HepG2 (cell line): ENCODE measurements around the gene ZFPL1. TPM values are rescaled to one million over a fixed set of nuclear protein-coding genes. Genes with fewer than 3 reads are reported as not detected.

Source experiments
- ATAD3A ChIP-seq: sonication (generic); formaldehyde crosslinking; IDR thresholded peaks from 2 replicates; pipeline ENCODE4 v1.4.0; 2020; ENCODE audit warnings: missing genetic modification reagents
- ELF3 ChIP-seq: IDR thresholded peaks from 2 replicates; pipeline ENCODE4 v1.6.1; 2016; ENCODE audit warnings: missing genetic modification reagents, missing compliant biosample characterization
- EZH2 ChIP-seq: conservative IDR thresholded peaks from 2 replicates; pipeline ENCODE4 v1.6.1; 2012; ENCODE audit warnings: mild to moderate bottlenecking, low read depth, low read length, moderate library complexity
- FOXA1 ChIP-seq, 2 experiments: fragments of 450-650 bp in 1 of 2; sonication (generic) in 1 of 2; formaldehyde crosslinking in 1 of 2; IDR thresholded peaks; 2 replicates each; pipeline versions ENCODE4 v1.4.0 to v1.6.1; 2016 to 2020; ENCODE audit warnings: missing genetic modification reagents in 1 of 2
- HES4 ChIP-seq: sonication (generic); formaldehyde crosslinking; IDR thresholded peaks from 2 replicates; pipeline ENCODE4 v1.9.0; 2021; ENCODE audit warnings: mild to moderate bottlenecking, missing genetic modification reagents, borderline replicate concordance
- SUZ12 ChIP-seq: fragments of 150-350 bp; IDR thresholded peaks from 2 replicates; pipeline ENCODE4 v1.6.1; 2014; ENCODE audit warnings: low read depth, low read length
- TAF1 ChIP-seq: sonication (generic); formaldehyde crosslinking; IDR thresholded peaks from 2 replicates; pipeline ENCODE4 v1.4.0; 2020; ENCODE audit warnings: missing genetic modification reagents
- ZMYM2 ChIP-seq: sonication (generic); formaldehyde crosslinking; IDR thresholded peaks from 2 replicates; pipeline ENCODE4 v1.8.0; 2022; ENCODE audit warnings: mild to moderate bottlenecking, missing genetic modification reagents
- ZNF382 ChIP-seq: sonication (generic); formaldehyde crosslinking; IDR thresholded peaks from 2 replicates; pipeline ENCODE4 v1.5.0; 2020; ENCODE audit warnings: missing genetic modification reagents, mild to moderate bottlenecking, borderline replicate concordance
- ZNF460 ChIP-seq: sonication (generic); formaldehyde crosslinking; IDR thresholded peaks from 2 replicates; pipeline ENCODE4 v1.5.1; 2020; ENCODE audit warnings: missing genetic modification reagents, mild to moderate bottlenecking, borderline replicate concordance
- polyA plus RNA-seq, 8 experiments: library from polyadenylated mRNA; depleted of rRNA in 3 of 8; stranded (reverse) in 7 of 8; unstranded in 1 of 8; fragments of >200 nt; fragmentation: Illumina TruSeq in 4 of 8; extraction: Trizol in 4 of 8; gene quantifications; 2 replicates each; pipeline versions ENCODE4 v1.2.1 to v1.2.3, GENCODE V29; 2011 to 2016; ENCODE audit warnings: low read depth in 4 of 8, missing spikeins in 1 of 8, mixed read lengths in 1 of 8; ENCODE audit not compliant: insufficient read depth in 1 of 8
- total RNA-seq, 5 experiments: library from RNA; depleted of rRNA; stranded (reverse); fragments of >200 nt; fragmentation: Illumina TruSeq; extraction: Trizol; gene quantifications; 2 replicates each; pipeline ENCODE4 v1.2.3, GENCODE V29; 2016; ENCODE audit warnings: low read depth in 1 of 5
- TF ChIP-seq, protein P1 (sequence below): sonication (generic); formaldehyde crosslinking; IDR thresholded peaks from 2 replicates; pipeline ENCODE4 v1.4.0; 2020; ENCODE audit warnings: missing genetic modification reagents
- TF ChIP-seq, protein P2 (sequence below): sonication (generic); formaldehyde crosslinking; IDR thresholded peaks from 2 replicates; pipeline ENCODE4 v1.4.0; 2020; ENCODE audit warnings: missing genetic modification reagents
- TF ChIP-seq, protein P3 (sequence below): fragments of 450-650 bp; IDR thresholded peaks from 2 replicates; pipeline ENCODE4 v1.6.1; 2016
- TF ChIP-seq, protein P4 (sequence below): sonication (generic); formaldehyde crosslinking; conservative IDR thresholded peaks from 2 replicates; pipeline ENCODE4 v1.4.0; 2020; ENCODE audit warnings: missing genetic modification reagents
- TF ChIP-seq, protein P5 (sequence below): sonication (generic); formaldehyde crosslinking; IDR thresholded peaks from 2 replicates; pipeline ENCODE4 v1.9.0; 2022; ENCODE audit warnings: missing genetic modification reagents, mild to moderate bottlenecking, borderline replicate concordance
- TF ChIP-seq, protein P6 (sequence below): sonication (generic); formaldehyde crosslinking; IDR thresholded peaks from 2 replicates; pipeline ENCODE4 v1.5.1; 2020; ENCODE audit warnings: mild to moderate bottlenecking, missing genetic modification reagents, moderate library complexity

Gene ZFPL1
- total and polyA plus RNA-seq, 2 of the 13 experiments (the other 11 are each of a cell fraction or from before 2014, with no cell fraction given), result 32.2 to 56.0 TPM

DNA sequence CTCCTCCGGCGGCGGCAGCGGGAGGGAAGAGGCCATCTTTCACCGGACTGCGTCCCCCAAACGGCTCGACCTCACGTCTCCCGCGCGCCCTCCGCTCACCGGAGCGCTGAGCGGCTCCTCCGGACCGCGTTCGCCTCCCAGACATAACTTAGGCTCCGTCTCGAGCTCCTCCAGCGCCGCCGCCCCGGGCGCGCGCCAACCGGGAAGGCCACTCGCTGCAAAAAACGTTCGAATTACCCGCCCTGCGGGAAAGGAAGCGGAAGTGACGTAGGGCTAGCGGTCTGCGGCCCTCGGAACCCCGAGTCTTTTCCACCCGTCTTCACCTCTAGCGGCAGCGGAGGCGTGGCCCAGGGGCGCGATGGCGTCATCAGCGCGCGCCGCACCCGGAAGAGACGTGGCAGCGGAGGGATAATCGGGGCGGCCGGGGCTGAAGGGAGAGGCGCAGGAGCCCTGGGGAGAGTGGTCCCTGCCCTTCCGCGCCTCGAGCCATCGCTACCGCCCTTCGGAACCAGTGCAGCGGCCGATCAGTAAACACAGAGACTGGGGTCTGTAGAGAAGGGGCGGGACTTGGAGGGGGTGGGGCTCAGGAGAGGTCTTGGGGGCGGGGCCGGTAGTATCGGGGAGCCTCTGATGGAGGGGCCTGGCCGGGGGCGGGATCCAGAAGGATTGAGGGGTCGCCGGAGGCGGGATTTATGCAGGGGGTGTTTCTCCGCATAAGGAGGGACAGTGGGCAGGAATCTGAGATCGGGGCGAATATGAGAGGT is at the start of gene ZFPL1, which contains the start of gene CDCA5 (continued):
- TF ChIP-seq, protein P1, sequence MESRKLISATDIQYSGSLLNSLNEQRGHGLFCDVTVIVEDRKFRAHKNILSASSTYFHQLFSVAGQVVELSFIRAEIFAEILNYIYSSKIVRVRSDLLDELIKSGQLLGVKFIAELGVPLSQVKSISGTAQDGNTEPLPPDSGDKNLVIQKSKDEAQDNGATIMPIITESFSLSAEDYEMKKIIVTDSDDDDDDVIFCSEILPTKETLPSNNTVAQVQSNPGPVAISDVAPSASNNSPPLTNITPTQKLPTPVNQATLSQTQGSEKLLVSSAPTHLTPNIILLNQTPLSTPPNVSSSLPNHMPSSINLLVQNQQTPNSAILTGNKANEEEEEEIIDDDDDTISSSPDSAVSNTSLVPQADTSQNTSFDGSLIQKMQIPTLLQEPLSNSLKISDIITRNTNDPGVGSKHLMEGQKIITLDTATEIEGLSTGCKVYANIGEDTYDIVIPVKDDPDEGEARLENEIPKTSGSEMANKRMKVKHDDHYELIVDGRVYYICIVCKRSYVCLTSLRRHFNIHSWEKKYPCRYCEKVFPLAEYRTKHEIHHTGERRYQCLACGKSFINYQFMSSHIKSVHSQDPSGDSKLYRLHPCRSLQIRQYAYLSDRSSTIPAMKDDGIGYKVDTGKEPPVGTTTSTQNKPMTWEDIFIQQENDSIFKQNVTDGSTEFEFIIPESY, result peak; percentile 59; the same call in 1 of the 2 replicates
- TF ChIP-seq, protein P2, sequence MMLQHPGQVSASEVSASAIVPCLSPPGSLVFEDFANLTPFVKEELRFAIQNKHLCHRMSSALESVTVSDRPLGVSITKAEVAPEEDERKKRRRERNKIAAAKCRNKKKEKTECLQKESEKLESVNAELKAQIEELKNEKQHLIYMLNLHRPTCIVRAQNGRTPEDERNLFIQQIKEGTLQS (CRISPR knock-in tag), result peak; percentile 62
- no peak for TF ChIP-seq EZH2
- TF ChIP-seq ZNF460 (CRISPR knock-in tag), result no peak; the same call in 1 of the 2 replicates
- TF ChIP-seq ZNF382 (CRISPR knock-in tag), result no peak
- peak; percentile 86 for TF ChIP-seq ELF3 (CRISPR knock-in tag)
- TF ChIP-seq, protein P3, sequence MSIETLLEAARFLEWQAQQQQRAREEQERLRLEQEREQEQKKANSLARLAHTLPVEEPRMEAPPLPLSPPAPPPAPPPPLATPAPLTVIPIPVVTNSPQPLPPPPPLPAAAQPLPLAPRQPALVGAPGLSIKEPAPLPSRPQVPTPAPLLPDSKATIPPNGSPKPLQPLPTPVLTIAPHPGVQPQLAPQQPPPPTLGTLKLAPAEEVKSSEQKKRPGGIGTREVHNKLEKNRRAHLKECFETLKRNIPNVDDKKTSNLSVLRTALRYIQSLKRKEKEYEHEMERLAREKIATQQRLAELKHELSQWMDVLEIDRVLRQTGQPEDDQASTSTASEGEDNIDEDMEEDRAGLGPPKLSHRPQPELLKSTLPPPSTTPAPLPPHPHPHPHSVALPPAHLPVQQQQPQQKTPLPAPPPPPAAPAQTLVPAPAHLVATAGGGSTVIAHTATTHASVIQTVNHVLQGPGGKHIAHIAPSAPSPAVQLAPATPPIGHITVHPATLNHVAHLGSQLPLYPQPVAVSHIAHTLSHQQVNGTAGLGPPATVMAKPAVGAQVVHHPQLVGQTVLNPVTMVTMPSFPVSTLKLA, result peak; percentile 65
- TF ChIP-seq ATAD3A (CRISPR knock-in tag), result no peak
- no peak for TF ChIP-seq SUZ12
- TF ChIP-seq, protein P4, sequence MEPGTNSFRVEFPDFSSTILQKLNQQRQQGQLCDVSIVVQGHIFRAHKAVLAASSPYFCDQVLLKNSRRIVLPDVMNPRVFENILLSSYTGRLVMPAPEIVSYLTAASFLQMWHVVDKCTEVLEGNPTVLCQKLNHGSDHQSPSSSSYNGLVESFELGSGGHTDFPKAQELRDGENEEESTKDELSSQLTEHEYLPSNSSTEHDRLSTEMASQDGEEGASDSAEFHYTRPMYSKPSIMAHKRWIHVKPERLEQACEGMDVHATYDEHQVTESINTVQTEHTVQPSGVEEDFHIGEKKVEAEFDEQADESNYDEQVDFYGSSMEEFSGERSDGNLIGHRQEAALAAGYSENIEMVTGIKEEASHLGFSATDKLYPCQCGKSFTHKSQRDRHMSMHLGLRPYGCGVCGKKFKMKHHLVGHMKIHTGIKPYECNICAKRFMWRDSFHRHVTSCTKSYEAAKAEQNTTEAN (CRISPR knock-in tag), result no peak
- TF ChIP-seq, protein P5, sequence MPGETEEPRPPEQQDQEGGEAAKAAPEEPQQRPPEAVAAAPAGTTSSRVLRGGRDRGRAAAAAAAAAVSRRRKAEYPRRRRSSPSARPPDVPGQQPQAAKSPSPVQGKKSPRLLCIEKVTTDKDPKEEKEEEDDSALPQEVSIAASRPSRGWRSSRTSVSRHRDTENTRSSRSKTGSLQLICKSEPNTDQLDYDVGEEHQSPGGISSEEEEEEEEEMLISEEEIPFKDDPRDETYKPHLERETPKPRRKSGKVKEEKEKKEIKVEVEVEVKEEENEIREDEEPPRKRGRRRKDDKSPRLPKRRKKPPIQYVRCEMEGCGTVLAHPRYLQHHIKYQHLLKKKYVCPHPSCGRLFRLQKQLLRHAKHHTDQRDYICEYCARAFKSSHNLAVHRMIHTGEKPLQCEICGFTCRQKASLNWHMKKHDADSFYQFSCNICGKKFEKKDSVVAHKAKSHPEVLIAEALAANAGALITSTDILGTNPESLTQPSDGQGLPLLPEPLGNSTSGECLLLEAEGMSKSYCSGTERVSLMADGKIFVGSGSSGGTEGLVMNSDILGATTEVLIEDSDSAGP (CRISPR knock-in tag), result peak; percentile 90; the same call in 1 of the 2 replicates
- no peak for TF ChIP-seq FOXA1 (IDR thresholded peaks at IDR 0.05)
- TF ChIP-seq FOXA1 (CRISPR knock-in tag; IDR thresholded peaks at IDR 0.05), result 0 out of 2 replicates have a peak, but pooled peaks have one; percentile 5
- 0 out of 2 replicates have a peak, but pooled peaks have one; percentile 21 for TF ChIP-seq HES4 (CRISPR knock-in tag)
- peak; percentile 78 for TF ChIP-seq TAF1
- no peak for TF ChIP-seq ZMYM2
- TF ChIP-seq, protein P6, sequence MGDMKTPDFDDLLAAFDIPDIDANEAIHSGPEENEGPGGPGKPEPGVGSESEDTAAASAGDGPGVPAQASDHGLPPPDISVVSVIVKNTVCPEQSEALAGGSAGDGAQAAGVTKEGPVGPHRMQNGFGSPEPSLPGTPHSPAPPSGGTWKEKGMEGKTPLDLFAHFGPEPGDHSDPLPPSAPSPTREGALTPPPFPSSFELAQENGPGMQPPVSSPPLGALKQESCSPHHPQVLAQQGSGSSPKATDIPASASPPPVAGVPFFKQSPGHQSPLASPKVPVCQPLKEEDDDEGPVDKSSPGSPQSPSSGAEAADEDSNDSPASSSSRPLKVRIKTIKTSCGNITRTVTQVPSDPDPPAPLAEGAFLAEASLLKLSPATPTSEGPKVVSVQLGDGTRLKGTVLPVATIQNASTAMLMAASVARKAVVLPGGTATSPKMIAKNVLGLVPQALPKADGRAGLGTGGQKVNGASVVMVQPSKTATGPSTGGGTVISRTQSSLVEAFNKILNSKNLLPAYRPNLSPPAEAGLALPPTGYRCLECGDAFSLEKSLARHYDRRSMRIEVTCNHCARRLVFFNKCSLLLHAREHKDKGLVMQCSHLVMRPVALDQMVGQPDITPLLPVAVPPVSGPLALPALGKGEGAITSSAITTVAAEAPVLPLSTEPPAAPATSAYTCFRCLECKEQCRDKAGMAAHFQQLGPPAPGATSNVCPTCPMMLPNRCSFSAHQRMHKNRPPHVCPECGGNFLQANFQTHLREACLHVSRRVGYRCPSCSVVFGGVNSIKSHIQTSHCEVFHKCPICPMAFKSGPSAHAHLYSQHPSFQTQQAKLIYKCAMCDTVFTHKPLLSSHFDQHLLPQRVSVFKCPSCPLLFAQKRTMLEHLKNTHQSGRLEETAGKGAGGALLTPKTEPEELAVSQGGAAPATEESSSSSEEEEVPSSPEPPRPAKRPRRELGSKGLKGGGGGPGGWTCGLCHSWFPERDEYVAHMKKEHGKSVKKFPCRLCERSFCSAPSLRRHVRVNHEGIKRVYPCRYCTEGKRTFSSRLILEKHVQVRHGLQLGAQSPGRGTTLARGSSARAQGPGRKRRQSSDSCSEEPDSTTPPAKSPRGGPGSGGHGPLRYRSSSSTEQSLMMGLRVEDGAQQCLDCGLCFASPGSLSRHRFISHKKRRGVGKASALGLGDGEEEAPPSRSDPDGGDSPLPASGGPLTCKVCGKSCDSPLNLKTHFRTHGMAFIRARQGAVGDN, result peak; percentile 86
